Bronchial epithelial cell (primary cell): Measurements from ENCODE around the gene NDUFB4. TPM values are rescaled to one million over a fixed set of nuclear protein-coding genes. Genes with fewer than 3 reads are reported as not detected.
A peak's percentile ranks its signal among the peaks of the same experiment; 100 is the strongest.

Experiments used
- DNase-seq: peaks from one replicate; pipeline ENCODE4 v3.0.0-alpha.2; 2010; ENCODE audit warnings: low read depth
- FAIRE-seq: peaks from 2 replicates; lab custom pipeline; 2011; peaks lifted over from hg19 to GRCh38; lab: Jason Lieb, UNC
- H3K27me3 ChIP-seq: 2 replicates; pipeline ENCODE4 v1.5.1; 2011; ENCODE audit warnings: low read length; ENCODE audit not compliant: control insufficient read depth, insufficient read depth
- H3K36me3 ChIP-seq: 2 replicates; pipeline ENCODE4 v1.5.1; 2011; ENCODE audit warnings: low read length; ENCODE audit not compliant: control insufficient read depth, insufficient read depth
- H3K4me3 ChIP-seq: 2 replicates; pipeline ENCODE4 v1.5.1; 2011; ENCODE audit warnings: mild to moderate bottlenecking, low read depth, low read length, control low read depth
- total RNA-seq: library from RNA; depleted of rRNA; stranded (reverse); fragments of >200 nt; gene quantifications from 2 replicates; pipeline ENCODE4 v1.2.1, GENCODE V29; 2014
- TF ChIP-seq, protein P1 (sequence below): IDR thresholded peaks from 2 replicates; pipeline ENCODE4 v1.5.1; 2011; ENCODE audit warnings: mild to moderate bottlenecking, moderate library complexity, low read length, control low read depth, inconsistent platforms; ENCODE audit not compliant: insufficient read depth, severe bottlenecking

Gene NDUFB4
- total RNA-seq, 1 donor from 2014 or later: 9.7 TPM

DNA sequence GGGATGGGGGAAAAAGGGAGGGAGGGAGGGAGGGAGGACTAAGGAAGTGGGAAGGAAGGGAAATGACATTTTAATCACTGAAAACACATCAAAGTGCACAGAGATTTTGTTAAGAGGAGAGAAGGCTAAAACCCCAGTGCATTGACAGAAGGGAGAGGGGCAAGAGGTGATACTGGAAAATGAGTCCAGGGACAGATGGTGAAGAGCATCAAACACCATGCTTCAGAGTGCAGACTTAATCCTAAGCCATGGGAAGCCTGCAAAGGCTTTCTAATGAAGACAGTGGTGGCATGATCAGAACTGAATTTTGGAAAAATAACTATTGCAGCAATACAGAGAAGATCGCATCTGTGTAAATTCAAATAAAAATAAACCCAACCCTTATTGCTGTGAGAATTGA, 44.1 kb downstream of the NDUFB4 start:
- Histone ChIP-seq H3K27me3 (no peaks in the 10 kb centered on the region), H3K36me3 (no peaks in the 10 kb centered on the region), H3K4me3 (no peak overlapping the region)
- FAIRE-seq (no peak), DNase-seq (no peak)
- TF ChIP-seq, protein P1, sequence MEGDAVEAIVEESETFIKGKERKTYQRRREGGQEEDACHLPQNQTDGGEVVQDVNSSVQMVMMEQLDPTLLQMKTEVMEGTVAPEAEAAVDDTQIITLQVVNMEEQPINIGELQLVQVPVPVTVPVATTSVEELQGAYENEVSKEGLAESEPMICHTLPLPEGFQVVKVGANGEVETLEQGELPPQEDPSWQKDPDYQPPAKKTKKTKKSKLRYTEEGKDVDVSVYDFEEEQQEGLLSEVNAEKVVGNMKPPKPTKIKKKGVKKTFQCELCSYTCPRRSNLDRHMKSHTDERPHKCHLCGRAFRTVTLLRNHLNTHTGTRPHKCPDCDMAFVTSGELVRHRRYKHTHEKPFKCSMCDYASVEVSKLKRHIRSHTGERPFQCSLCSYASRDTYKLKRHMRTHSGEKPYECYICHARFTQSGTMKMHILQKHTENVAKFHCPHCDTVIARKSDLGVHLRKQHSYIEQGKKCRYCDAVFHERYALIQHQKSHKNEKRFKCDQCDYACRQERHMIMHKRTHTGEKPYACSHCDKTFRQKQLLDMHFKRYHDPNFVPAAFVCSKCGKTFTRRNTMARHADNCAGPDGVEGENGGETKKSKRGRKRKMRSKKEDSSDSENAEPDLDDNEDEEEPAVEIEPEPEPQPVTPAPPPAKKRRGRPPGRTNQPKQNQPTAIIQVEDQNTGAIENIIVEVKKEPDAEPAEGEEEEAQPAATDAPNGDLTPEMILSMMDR: no peak

DNA sequence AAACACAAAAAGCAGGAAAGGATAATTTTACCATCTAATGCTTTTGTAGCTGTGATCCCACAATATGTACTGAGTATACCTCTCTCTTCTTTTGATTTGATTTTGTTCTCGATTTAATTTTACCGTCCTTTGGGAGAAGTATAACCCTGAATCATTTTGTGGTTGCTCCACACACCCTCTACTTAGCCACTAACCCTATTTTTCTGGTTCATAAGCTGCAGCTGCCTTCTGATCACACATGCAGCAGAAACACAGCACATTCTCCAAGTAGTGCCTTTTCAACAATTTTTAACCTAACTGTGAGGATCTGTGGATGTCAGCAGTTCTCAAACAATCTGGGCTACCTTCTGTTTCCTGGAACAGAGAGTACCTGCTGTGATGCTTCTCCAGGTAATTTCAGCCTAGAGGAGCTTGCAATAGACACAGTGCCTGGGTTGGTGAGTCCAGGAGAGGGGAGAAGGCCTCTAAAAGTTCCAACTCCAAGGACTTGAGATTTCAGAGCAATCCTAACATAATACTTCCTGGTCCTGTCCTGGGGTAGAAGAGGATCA, 45.6 kb downstream of the NDUFB4 start:
- DNase-seq (no peak), FAIRE-seq (no peak)
- no peaks in the 10 kb centered on the region for H3K27me3 ChIP-seq
- TF ChIP-seq, protein P1: no peak
- H3K4me3 ChIP-seq: no peak overlapping the region
- H3K36me3 ChIP-seq: no peaks in the 10 kb centered on the region

DNA sequence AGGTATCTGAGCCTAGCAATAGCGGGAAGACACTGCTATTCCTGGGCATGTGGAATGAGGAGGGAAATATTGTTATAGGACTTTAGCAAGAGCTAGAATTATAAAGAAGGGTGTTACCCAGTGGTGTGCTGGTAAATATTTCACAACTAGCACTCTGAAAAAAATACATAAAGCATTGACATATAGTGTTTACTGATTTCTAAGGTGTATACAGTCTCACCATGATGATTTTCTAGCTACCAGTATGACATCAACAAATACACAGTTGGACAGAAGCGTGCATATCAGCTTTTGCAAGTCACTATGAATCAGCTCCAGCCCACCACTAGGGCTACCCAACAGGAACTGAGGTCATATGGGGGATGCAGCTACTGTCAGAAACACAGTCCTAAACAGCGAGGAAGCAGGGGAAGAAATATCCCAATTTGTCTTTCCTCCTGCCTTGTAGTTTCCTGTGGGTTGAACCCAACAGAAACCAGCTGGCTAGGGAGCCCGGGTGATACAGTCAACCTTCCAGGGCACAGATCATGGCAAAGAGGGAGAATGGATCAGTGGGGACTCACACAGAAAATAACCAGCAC, 46.3 kb downstream of the NDUFB4 start:
- Histone ChIP-seq H3K27me3 (no peaks in the 10 kb centered on the region), H3K36me3 (no peaks in the 10 kb centered on the region), H3K4me3 (no peak overlapping the region)
- no peak for FAIRE-seq
- TF ChIP-seq, protein P1: no peak
- DNase-seq: peak; percentile 10

DNA sequence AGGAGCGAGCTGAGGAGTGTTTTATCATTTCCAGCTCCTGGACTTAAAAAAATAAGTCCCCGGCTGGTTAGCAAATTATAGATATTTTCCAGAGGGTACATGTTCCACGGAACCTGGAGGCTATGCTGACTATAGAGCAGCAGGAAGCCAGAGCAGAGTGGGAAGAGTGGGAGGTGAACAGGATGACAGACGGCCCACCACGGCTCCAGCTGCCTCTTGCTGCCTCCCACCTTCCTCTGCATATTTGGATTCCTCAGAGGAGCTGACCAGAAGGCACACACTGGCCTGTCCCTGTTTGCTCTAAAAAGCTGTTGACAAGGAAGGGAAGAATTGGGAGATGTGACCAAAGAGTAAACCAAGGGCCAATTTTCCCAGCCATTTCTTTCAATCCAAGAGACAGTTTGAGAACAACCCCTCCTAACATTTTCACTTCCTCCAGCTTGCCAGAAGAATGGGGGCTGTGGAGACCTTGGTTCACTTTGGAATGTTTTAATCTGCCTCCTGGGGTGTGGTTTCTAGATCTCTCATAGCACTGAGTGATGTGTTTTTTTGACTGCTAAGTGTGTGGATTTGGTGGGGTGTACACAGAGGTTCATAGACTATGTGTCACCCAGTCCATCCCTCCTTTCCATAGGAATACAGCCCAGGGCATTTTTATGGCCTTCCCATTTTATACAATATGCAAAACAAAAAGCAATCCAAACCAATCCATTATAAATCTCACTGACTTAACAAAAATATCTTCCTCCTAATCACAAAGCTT, 49.1 kb downstream of the NDUFB4 start:
- H3K4me3 ChIP-seq: no peak overlapping the region
- DNase-seq (no peak), FAIRE-seq (no peak)
- H3K27me3 ChIP-seq: no peaks in the 10 kb centered on the region
- no peaks in the 10 kb centered on the region for H3K36me3 ChIP-seq
- TF ChIP-seq, protein P1: no peak

GRCh38 chr3:120646771-120647432, 50.8 kb downstream of the NDUFB4 start:
- no peaks in the 10 kb centered on the region for H3K36me3 ChIP-seq
- TF ChIP-seq, protein P1: no peak
- no peaks in the 10 kb centered on the region for H3K27me3 ChIP-seq
- H3K4me3 ChIP-seq: no peak overlapping the region
- FAIRE-seq (no peak), DNase-seq (peak; percentile 10)
